Activated naive CD4-positive, alpha-beta T cell treated with anti-CD3 and anti-CD28 coated beads, Interleukin-2, amount 10 ng/mL, durations not matched to agents 7 days and 5 days (primary cell): ENCODE results near the gene AKAP13.

ENCODE experiments used
- CTCF ChIA-PET: fragments of 350-600 bp; sonication (Branson Sonifier 250); formaldehyde crosslinking; loops from one replicate; lab custom pipeline; 2021; ENCODE audit warnings: antibody characterized with exemption; lab: Charles Lee
- DNase-seq: peaks from one replicate; pipeline ENCODE4 v3.0.0-alpha.2; 2020
- H3K27ac Mint-ChIP-seq: one replicate; pipeline ENCODE4 v1.8.0; 2021; ENCODE audit warnings: mild to moderate bottlenecking, moderate library complexity, mixed read lengths
- H3K27me3 Mint-ChIP-seq: one replicate; pipeline ENCODE4 v1.8.0; 2021; ENCODE audit warnings: mild to moderate bottlenecking, mixed read lengths
- H3K36me3 Mint-ChIP-seq: one replicate; pipeline ENCODE4 v1.8.0; 2021; ENCODE audit warnings: mixed read lengths
- H3K4me1 Mint-ChIP-seq: one replicate; pipeline ENCODE4 v1.8.0; 2021; ENCODE audit warnings: mixed read lengths
- H3K4me3 Mint-ChIP-seq: one replicate; pipeline ENCODE4 v1.8.0; 2021; ENCODE audit warnings: mild to moderate bottlenecking, moderate library complexity, mixed read lengths
- H3K9me3 Mint-ChIP-seq: one replicate; pipeline ENCODE4 v1.8.0; 2021; ENCODE audit warnings: mixed read lengths

The AKAP13 gene

DNA sequence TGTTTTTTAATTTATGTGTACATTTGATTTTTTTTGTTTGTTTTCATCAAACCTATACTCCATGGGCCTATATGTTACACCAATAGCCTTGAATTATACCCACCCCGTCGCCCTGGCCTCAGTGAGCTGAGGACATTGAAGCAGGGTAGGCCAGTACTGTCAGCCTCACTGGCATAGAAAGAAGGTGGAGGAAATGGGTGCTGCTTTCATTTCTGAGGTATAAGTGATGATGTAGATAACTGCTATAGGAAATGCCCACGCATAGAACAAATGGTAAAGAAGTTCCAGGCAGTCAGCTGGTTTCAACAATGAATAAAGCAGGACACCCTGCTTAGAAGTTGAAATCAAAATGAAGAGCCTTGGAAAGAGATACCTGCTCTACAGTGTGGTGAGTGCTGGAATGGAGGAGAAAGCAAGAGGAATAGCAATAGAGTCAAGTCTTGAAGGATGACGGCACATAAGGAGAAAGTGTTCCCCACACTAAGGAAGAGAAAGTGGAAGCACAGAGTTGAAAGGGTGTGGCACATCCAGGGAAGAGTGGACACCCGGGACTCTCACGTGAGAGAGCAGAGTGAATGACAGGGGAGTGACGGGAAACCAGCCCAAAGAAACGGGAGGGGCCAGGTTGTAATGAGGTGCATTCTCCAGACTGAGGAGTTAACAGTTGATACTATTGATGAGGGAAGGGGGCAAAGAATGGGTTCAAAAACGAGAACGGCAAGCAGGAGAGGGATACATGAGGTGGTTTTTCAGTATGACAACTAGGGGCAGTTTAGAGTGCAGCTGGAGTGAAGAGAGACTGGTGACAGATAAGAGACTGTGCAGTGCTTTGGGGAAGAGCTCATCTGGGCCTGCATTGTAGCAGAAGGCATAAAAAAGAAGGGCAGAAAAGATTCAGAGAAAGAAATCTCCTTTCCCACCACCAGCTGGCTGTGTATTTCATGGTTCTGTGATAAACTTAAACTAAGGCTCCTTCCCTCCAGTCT is 343.9 kb downstream of the AKAP13 start:
- peaks cover 22% of the 10 kb centered on the region for H3K4me1 Mint-ChIP-seq
- no peaks in the 10 kb centered on the region for H3K27me3 Mint-ChIP-seq
- no peak for DNase-seq
- no peaks in the 10 kb centered on the region for H3K9me3 Mint-ChIP-seq
- CTCF ChIA-PET = interaction anchor here (1.0 to 1.6 kb wide), 3 partner anchors 13 to 142 kb away, joined by 3 to 5 read pairs (median 3); no protein-coding TSS in a partner anchor
- H3K4me3 Mint-ChIP-seq = no peak overlapping the region
- peaks cover 72% of the 10 kb centered on the region for H3K36me3 Mint-ChIP-seq
- peak overlapping the region; percentile 83 for H3K27ac Mint-ChIP-seq

DNA sequence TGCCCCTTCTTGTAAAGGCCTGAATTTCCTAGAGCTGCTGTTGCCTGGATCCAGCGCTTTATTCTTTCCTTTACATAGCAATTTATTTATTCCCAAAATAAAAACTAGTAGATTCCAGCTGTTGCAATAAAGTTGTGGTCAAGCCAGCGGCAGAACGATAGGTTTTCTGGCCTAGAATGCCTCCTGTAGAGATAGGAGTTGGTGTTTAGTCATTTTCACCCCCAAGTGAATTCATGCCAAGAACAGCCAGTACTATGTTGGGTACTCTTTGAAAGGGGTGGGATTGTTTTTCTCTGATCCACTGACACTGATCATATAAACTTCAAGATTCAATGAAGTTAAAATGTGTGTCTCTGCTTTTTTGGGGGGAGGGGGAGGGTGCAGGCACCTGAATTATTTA is 344.6 kb downstream of the AKAP13 start:
- DNase-seq = no peak
- no peak overlapping the region for H3K4me3 Mint-ChIP-seq
- peaks cover 22% of the 10 kb centered on the region for H3K4me1 Mint-ChIP-seq
- no peak overlapping the region for H3K27ac Mint-ChIP-seq
- no peaks in the 10 kb centered on the region for H3K9me3 Mint-ChIP-seq
- no peaks in the 10 kb centered on the region for H3K27me3 Mint-ChIP-seq
- CTCF ChIA-PET = interaction anchor here (1.0 to 1.6 kb wide), 4 partner anchors 13 to 142 kb away, joined by 3 to 5 read pairs (median 3); no protein-coding TSS in a partner anchor
- peaks cover 73% of the 10 kb centered on the region for H3K36me3 Mint-ChIP-seq

DNA sequence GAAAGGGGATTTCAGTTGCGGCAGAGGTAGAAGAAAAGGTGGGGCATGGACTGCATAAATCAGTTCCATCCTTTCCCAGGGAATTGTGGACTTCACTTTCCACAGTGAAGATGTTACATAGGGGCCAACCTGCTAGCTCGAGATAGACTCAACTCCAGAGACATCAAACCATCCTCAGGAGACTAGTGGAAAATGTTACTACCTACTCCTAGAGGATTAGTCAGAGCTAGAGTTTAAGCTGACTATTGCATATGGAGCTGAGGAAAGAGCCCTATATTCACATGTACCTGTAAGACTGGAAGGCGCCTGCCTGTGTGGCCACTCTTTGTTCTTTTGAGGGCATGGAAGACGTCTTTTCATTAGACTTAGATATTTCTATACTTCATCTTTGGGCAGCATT is 345.2 kb downstream of the AKAP13 start:
- CTCF ChIA-PET = interaction anchor here (1.0 to 1.2 kb wide), 2 partner anchors 107 to 119 kb away, joined by 3 read pairs; no protein-coding TSS in a partner anchor
- Mint-ChIP-seq H3K27ac (no peak overlapping the region), H3K27me3 (no peaks in the 10 kb centered on the region), H3K4me1 (peaks cover 27% of the 10 kb centered on the region), H3K36me3 (peaks cover 77% of the 10 kb centered on the region), H3K9me3 (no peaks in the 10 kb centered on the region), H3K4me3 (no peak overlapping the region)
- no peak for DNase-seq

DNA sequence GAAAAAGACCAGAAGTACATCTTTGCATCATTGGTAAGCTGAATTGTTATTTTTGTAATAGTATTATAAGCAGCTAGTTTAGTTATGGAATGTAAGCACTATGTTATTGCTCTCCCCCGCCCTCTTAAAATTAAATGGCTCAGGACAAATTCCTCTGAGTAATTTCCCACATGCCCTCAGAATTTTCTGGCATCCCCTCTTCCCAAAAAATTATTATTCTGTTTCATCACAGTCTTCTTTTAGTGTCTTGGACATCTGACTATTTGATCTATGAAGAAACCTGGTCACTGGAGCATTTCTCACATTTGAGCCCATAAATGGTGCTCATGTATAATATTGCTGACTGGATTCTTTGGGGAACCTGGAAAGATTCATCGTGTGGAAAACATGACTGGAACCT is 346.1 kb downstream of the AKAP13 start:
- peaks cover 76% of the 10 kb centered on the region for H3K36me3 Mint-ChIP-seq
- H3K27ac Mint-ChIP-seq = no peak overlapping the region
- H3K9me3 Mint-ChIP-seq = no peaks in the 10 kb centered on the region
- no peak for DNase-seq
- no peak overlapping the region for H3K4me3 Mint-ChIP-seq
- no peaks in the 10 kb centered on the region for H3K27me3 Mint-ChIP-seq
- CTCF ChIA-PET = interaction anchor here (1.0 to 1.2 kb wide), 2 partner anchors 112 to 436 kb away, joined by 3 to 4 read pairs; no protein-coding TSS in a partner anchor
- H3K4me1 Mint-ChIP-seq = peaks cover 27% of the 10 kb centered on the region

DNA sequence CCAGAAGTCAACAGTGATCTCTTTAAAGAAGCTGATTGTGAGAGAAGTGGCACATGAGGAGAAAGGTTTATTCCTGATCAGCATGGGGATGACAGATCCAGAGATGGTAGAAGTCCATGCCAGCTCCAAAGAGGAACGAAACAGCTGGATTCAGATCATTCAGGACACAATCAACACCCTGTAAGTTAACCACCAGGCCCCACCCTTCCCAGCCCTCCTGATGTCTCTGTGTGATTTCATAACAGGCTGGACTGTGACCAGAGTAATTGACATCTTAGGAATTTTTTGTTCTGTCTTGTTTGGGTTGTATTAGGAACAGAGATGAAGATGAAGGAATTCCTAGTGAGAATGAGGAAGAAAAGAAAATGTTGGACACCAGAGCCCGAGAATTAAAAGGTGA is 346.7 kb downstream of the AKAP13 start:
- Mint-ChIP-seq H3K9me3 (no peaks in the 10 kb centered on the region), H3K4me1 (peaks cover 27% of the 10 kb centered on the region), H3K36me3 (peaks cover 74% of the 10 kb centered on the region), H3K4me3 (no peak overlapping the region), H3K27me3 (no peaks in the 10 kb centered on the region), H3K27ac (no peak overlapping the region)
- CTCF ChIA-PET = interaction anchor here (1.0 to 7.4 kb wide), 3 partner anchors 111 to 437 kb away, joined by 3 to 64 read pairs (median 4); no protein-coding TSS in a partner anchor
- no peak for DNase-seq

DNA sequence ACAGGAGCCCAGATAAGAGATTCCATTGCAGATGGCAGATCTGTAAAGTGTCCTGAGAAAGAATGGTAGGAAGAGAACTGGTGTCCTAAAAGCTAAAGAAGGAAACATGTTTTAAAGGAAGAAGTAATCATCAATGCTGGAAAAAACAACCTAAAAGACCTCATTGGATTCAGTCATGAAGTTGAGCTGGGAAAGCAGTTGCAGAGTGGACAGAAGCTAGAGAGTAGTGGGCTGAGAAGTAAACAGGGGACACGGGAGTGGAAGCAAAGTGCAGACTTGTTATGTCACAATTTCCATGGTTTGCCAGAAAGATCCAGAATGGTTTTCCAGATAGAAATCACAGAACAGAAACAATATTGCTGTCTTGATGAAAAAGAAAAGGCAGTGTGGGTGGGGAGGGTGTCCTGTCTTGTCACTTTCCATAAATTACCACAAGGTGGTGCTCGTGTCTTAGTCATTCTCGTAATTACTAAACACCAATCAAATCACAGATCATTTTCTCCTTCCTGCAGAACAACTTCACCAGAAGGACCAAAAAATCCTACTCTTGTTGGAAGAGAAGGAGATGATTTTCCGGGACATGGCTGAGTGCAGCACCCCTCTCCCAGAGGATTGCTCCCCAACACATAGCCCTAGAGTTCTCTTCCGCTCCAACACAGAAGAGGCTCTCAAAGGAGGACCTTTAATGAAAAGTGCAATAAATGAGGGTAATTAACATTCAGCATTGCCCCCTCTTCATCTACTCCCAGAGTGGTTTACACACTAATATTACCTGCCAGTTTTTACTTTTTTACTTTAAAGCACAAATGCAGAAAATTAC is 349.8 kb downstream of the AKAP13 start:
- Mint-ChIP-seq H3K27ac (peak overlapping the region; percentile 56), H3K4me1 (peaks cover 6% of the 10 kb centered on the region), H3K36me3 (peaks cover 76% of the 10 kb centered on the region), H3K9me3 (peaks cover 13% of the 10 kb centered on the region), H3K4me3 (no peak overlapping the region), H3K27me3 (no peaks in the 10 kb centered on the region)
- DNase-seq = peak; percentile 49
- CTCF ChIA-PET = interaction anchor here (0.6 to 7.4 kb wide), 16 partner anchors 9 to 433 kb away, joined by 3 to 64 read pairs (median 3); no protein-coding TSS in a partner anchor

DNA sequence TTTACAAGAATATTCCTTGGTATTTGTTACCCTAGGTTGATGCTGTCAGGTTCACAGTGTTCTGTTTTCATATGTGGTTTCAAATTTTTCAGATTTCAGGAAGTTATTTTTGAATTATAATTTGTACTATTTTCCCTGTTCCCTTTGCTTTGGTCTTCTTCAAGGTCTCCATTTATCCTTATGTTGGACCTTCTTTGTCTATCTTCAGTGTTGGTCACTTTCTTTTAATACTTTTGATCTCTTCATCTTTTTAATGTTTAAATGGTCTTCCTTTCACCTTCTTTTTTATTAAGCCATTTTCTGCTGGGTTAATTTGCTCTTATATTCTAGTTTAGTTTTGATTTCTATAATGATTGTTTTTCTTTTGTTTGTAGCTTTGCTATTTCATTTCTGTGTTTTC is 353.0 kb downstream of the AKAP13 start:
- CTCF ChIA-PET = interaction anchor here (0.9 to 7.4 kb wide), 3 partner anchors 28 to 248 kb away, joined by 3 to 64 read pairs (median 9); no protein-coding TSS in a partner anchor
- Mint-ChIP-seq H3K36me3 (peaks cover 71% of the 10 kb centered on the region), H3K27me3 (no peaks in the 10 kb centered on the region), H3K4me1 (peaks cover 6% of the 10 kb centered on the region), H3K27ac (peak overlapping the region; percentile 46), H3K9me3 (peaks cover 13% of the 10 kb centered on the region), H3K4me3 (no peak overlapping the region)
- no peak for DNase-seq

DNA sequence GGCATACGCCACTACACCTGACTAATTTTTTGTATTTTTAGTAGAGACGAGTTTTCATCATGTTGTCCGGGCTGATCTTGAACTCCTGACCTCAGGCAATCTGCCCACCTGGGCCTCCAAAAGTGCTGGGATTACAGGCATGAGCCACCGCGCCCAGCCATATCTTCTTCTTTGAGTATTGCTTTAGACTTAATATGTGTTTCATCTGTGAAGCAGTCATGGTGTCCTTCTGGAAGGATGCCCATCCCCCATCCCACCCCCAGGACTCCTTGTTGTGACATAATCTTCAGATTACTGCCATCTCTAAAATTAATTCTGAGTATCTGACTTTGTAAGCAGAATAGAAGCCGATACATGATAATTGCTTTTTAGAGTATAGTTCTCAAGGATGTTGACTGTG is 356.7 kb downstream of the AKAP13 start:
- Mint-ChIP-seq H3K36me3 (peaks cover 63% of the 10 kb centered on the region), H3K4me1 (no peaks in the 10 kb centered on the region), H3K9me3 (peaks cover 13% of the 10 kb centered on the region), H3K4me3 (no peak overlapping the region), H3K27ac (no peak overlapping the region), H3K27me3 (no peaks in the 10 kb centered on the region)
- CTCF ChIA-PET = no interaction called here
- no peak for DNase-seq

DNA sequence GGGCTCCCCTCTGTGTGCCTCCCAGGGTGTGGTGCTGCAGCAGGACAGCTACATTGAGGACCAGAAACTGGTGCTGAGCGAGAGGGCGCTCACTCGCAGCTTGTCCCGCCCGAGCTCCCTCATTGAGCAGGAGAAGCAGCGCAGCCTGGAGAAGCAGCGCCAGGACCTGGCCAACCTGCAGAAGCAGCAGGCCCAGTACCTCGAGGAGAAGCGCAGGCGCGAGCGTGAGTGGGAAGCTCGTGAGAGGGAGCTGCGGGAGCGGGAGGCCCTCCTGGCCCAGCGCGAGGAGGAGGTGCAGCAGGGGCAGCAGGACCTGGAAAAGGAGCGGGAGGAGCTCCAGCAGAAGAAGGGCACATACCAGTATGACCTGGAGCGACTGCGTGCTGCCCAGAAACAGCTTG is 360.6 kb downstream of the AKAP13 start:
- no peaks in the 10 kb centered on the region for H3K9me3 Mint-ChIP-seq
- H3K27ac Mint-ChIP-seq = no peak overlapping the region
- peaks cover 63% of the 10 kb centered on the region for H3K36me3 Mint-ChIP-seq
- no peak overlapping the region for H3K4me3 Mint-ChIP-seq
- H3K27me3 Mint-ChIP-seq = no peaks in the 10 kb centered on the region
- no peaks in the 10 kb centered on the region for H3K4me1 Mint-ChIP-seq
- CTCF ChIA-PET = interaction anchor here (2.7 kb wide), 1 partner anchor 99 kb away, joined by 8 read pairs; no protein-coding TSS in a partner anchor
- DNase-seq = no peak

DNA sequence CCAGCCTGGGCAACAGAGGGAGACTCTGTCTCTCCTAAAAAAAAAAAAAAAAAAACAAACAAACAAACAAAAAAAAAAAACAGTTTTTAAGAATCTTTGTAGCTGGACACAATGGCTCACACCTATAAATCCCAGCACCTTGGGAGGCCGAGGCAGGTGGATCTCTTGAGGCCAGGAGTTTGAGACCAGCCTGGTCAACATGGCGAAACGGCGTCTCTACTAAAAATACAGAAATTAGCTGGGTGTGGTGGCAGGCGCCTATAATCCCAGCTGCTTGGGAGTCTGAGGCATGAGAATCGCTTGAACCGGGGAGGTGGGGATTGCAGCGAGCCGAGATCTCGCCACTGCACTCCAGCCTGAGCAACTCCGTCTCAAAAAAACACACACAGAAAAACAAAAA is 361.3 kb downstream of the AKAP13 start:
- Mint-ChIP-seq H3K27me3 (no peaks in the 10 kb centered on the region), H3K27ac (peak overlapping the region; percentile 52), H3K4me1 (no peaks in the 10 kb centered on the region), H3K4me3 (no peak overlapping the region), H3K36me3 (peaks cover 62% of the 10 kb centered on the region), H3K9me3 (no peaks in the 10 kb centered on the region)
- no peak for DNase-seq
- CTCF ChIA-PET = interaction anchor here (2.7 kb wide), 1 partner anchor 98 kb away, joined by 8 read pairs; no protein-coding TSS in a partner anchor

DNA sequence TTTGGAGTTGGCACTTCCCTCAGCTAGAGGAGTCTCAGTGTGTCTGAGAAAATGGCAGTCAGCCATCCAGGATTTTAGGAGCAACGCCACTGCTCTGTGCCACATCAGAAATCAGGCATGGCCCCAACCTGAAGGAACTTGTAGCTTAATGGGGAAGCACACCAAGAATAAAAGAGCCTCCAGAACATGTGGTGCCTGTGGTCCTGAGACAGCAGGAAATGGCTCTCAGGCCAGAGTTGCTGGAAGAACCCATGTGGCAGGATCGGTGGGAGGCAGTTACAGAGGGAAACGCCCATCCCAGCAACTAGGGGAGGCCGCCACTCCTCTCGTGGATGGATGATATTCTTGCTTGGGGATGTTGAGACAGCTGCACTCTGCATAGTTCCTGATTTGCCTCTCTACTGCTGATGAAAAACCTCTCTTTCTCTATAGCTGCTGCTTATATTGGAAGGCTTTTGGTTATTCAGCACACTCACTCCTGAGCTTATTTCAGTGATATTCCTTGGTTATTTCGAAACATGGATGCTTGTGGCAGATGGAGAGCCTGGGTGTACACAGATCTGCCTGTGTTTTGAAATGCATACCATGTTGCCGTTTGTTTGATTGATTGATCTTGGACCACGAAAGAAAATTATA is 361.9 kb downstream of the AKAP13 start:
- peaks cover 66% of the 10 kb centered on the region for H3K36me3 Mint-ChIP-seq
- H3K27ac Mint-ChIP-seq = no peak overlapping the region
- H3K9me3 Mint-ChIP-seq = no peaks in the 10 kb centered on the region
- CTCF ChIA-PET = interaction anchor here (1.3 to 2.7 kb wide), 2 partner anchors 98 to 99 kb away, joined by 3 to 8 read pairs; no protein-coding TSS in a partner anchor
- H3K27me3 Mint-ChIP-seq = no peaks in the 10 kb centered on the region
- no peak for DNase-seq
- H3K4me1 Mint-ChIP-seq = no peaks in the 10 kb centered on the region
- H3K4me3 Mint-ChIP-seq = no peak overlapping the region

DNA sequence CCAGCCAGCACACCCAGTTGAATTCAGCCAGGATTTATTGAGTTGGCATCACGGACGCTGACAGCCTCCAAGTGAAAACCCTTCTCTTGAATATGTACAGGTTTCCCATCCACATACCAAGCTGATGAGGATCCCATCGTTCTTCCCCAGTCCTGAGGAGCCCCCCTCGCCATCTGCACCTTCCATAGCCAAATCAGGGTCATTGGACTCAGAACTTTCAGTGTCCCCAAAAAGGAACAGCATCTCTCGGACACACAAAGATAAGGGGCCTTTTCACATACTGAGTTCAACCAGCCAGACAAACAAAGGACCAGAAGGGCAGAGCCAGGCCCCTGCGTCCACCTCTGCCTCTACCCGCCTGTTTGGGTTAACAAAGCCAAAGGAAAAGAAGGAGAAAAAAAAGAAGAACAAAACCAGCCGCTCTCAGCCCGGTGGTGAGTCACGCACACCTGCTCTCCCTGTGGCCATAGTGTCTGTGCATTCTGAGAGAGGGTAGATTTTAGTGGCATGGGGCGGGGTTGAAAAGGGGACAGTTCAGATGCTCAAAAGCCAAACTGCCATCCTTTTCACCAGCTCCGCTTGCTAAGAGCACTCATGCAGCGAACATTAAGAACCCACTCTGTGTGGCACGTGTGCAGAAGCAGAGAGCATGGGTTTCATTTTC is 363.1 kb downstream of the AKAP13 start:
- Mint-ChIP-seq H3K4me3 (no peak overlapping the region), H3K9me3 (no peaks in the 10 kb centered on the region), H3K27me3 (no peaks in the 10 kb centered on the region), H3K36me3 (peaks cover 74% of the 10 kb centered on the region), H3K27ac (no peak overlapping the region), H3K4me1 (no peaks in the 10 kb centered on the region)
- CTCF ChIA-PET = interaction anchor here (1.3 kb wide), 2 partner anchors 67 to 98 kb away, joined by 3 to 4 read pairs; no protein-coding TSS in a partner anchor
- DNase-seq = no peak

DNA sequence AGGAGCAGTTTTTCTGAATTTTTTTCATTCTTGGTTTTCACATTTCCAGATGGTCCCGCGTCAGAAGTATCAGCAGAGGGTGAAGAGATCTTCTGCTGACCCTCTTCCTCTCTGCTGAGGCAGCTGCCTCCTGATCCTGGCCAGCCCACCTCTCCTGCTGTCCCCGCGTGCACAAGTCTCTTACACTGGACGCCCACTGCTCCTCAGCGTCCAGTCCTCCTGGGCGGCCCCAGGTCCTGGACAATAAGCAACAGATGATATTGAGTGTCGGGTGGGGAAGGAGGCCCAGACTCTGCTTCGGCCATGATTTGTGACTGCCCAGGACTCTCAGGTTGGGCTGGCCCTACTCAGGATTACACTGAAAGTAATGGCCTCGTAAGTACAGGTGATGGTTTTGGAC is 364.2 kb downstream of the AKAP13 start:
- no peaks in the 10 kb centered on the region for H3K4me1 Mint-ChIP-seq
- DNase-seq = no peak
- no peaks in the 10 kb centered on the region for H3K27me3 Mint-ChIP-seq
- H3K36me3 Mint-ChIP-seq = peaks cover 76% of the 10 kb centered on the region
- no peak overlapping the region for H3K27ac Mint-ChIP-seq
- no peaks in the 10 kb centered on the region for H3K9me3 Mint-ChIP-seq
- CTCF ChIA-PET = no interaction called here
- H3K4me3 Mint-ChIP-seq = no peak overlapping the region
